ENCODE measurements around the gene GPR146.

GPR146 gene

DNA sequence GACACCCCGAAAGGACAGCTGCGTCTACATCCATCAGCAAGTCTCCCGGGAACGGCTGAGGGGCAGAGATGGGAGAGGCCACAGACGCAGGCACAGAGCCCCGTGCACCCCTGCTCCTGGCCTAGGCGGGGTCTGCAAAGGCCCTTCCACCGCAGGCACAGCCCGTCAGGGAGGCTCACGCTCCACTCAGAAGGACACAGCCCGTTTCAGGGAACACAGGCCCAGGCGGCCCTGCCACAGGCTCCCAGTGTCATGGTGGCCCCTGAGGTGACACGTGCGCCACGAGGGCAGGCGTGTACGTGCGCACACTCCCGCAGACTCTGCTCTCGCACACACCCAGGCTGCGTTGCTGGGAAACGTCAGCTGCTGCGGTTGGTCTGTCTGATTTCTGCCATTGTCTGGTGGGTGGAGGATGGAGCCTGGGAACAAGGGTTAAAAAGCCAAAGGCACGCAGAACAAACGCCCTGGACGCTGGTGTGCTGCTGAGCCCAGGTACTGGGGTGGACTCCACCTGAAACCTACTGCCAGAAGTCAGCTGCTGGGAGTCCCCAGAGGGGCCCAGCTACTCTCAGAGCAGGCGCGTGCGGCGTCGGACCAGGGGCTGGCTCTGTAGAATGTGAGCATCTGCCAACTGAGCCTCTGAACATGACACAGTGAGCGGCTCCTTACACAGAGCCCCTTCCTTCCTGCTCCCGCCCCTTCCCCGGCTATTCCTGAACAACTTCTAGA lies 56.7 kb downstream of the GPR146 start:
- DNase-seq (ENCODE audit: low read depth) = no peak
- TF ChIP-seq, protein P1, sequence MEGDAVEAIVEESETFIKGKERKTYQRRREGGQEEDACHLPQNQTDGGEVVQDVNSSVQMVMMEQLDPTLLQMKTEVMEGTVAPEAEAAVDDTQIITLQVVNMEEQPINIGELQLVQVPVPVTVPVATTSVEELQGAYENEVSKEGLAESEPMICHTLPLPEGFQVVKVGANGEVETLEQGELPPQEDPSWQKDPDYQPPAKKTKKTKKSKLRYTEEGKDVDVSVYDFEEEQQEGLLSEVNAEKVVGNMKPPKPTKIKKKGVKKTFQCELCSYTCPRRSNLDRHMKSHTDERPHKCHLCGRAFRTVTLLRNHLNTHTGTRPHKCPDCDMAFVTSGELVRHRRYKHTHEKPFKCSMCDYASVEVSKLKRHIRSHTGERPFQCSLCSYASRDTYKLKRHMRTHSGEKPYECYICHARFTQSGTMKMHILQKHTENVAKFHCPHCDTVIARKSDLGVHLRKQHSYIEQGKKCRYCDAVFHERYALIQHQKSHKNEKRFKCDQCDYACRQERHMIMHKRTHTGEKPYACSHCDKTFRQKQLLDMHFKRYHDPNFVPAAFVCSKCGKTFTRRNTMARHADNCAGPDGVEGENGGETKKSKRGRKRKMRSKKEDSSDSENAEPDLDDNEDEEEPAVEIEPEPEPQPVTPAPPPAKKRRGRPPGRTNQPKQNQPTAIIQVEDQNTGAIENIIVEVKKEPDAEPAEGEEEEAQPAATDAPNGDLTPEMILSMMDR (conservative IDR thresholded peaks at IDR 0.05; ENCODE audit: low read depth, low read length) = no peak
- H3K4me3 ChIP-seq (ENCODE audit: low read length) = no peak overlapping the region

DNA sequence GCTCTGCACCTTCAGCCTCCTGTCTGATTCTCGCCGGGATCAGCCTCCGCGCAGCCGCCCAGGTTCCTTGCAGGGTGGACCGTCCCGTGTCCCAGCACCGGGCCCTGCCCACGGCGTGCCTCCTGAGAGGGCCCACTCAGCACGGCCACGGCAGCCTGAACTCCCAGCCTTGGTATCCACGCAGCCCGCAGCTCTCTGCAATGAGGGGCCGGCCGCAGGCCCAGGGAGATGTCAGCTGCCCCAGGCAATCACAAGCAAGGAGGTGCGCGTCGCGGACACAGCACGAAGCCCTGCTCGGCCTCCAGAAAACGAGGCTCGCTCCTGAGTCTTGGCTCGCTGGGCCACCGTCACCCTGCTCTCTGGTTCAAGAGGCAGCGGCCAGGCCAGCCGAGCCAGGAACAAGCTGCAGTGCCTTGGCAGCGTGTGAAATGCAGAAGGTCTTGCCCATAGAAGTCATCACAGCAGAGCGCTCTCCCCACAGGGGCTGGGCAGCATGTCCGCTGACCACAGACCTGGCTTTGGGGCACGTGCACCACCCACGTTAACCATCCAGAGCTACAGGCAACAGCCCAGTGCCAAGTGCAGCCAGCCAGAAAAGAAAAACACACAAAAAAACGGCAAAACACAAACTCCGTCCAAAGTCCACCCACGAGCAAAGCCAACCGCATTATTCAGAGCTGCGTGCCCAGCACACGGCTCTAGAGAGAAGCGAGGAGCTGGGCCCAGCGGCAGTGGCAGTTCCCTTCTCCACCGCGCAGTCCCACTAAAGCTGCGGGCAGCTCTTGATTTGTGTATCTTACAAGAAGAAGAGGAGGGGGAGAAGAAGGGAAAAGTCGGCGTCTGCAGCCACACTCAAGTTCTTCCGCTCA lies 57.5 kb downstream of the GPR146 start:
- no peak overlapping the region for H3K4me3 ChIP-seq (ENCODE audit: low read length)
- DNase-seq (ENCODE audit: low read depth) = no peak
- TF ChIP-seq, protein P1 (conservative IDR thresholded peaks at IDR 0.05; ENCODE audit: low read depth, low read length) = no peak

DNA sequence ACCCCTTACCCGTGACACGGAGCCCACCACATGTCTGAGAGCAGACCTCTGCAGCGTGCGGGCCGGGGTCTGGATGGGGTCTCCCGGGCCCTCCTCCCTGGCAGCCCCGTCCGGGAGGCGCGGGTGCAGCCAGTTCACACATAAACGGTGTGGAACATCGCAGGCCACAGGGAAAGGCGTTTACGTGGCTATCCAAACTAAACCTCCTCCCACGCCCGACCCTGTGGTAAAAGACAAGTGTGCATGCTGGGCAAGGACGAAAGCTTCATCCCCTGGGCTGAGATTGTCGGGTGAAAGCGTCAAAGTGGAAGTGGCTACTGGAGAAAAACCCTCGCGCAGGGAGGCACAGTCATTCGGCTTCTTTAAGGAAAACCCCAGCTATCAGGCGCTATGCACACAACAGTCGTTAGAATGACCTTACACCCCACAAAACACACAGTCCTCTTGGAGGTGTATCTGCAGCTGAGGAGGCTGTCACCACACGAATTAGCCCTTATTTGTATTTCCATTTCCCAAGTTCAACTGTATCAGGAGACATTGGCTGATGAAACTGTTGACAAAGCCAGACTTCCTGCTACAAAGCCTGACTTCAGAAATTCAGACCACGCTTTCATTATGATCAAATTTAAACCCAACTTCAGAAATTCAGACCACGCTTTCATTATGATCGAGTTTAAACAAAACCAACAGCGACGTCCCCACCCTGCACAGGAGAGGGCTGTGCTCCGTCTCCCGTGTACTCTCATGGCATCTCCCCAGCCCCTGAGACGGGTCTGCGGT lies 58.9 kb downstream of the GPR146 start:
- no peak overlapping the region for H3K4me3 ChIP-seq (ENCODE audit: low read length)
- TF ChIP-seq, protein P1 (conservative IDR thresholded peaks at IDR 0.05; ENCODE audit: low read depth, low read length) = no peak
- no peak for DNase-seq (ENCODE audit: low read depth)

DNA sequence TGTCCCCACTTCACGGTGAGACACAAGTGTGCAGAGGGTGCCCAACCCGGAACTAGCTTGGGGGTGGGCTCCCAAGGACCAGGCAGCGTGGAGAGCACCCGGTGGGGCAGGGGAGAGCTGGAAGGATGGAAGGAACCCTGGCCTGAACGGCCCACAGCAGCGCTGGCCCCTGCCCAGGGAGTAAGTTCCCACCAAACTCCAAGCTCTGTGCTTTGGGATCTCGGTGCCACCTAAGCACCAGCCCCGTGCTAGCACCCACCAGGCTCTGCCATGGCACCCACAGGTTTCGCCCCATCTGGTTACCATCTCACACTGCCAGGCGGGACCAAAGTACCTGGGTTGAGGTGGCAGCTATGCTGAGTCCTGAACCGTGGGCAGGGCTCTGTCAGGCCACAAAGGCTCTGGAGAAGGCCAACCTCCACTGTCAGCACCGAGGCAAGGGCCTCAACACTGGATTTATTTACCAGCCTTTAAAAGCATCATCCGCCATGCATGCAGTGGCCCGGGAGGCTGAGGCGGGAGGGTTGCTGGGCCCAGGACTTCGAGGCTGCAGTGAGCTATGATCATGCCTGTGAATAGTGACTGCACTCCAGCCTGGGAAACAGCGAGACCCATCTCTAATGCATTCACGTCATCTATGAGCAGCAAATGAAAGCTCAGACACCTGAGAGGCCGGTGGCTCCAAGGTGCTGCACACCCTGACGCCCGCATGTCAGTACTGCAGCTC lies 59.6 kb downstream of the GPR146 start:
- H3K4me3 ChIP-seq (ENCODE audit: low read length) = no peak overlapping the region
- no peak for DNase-seq (ENCODE audit: low read depth)
- TF ChIP-seq, protein P1 (conservative IDR thresholded peaks at IDR 0.05; ENCODE audit: low read depth, low read length) = no peak

DNA sequence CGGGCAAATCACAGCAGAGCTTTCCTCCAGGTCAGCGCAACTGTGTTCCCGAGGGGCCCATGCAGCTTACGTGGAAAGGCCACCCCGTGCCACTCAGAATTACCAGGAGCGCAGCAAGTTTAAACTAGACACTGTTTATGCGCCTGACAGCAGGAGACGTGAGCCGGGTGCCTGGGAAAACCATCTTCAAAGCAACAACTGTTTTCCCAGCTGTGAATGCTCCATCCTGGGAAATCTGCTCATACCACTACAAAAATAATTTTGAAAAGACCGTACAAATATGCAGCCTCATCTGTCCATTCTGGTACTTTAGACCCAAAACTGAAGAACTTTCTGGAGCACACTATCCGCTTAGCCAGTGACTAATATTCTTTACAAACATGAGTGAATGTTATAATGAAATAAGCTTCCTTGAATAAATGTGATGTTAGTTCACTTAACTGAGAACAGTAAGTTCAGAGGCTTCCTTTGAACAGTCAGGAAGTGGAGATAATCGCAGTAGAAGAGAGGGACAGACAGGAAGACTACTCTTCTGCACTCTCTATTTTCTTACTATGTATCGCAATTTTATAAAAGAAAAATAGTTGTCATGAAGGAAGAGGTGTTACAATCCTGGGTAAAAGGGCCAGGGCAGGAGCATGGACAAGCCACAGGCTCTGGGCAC lies 60.3 kb downstream of the GPR146 start:
- no peak for DNase-seq (ENCODE audit: low read depth)
- H3K4me3 ChIP-seq (ENCODE audit: low read length) = no peak overlapping the region
- TF ChIP-seq, protein P1 (conservative IDR thresholded peaks at IDR 0.05; ENCODE audit: low read depth, low read length) = no peak

DNA sequence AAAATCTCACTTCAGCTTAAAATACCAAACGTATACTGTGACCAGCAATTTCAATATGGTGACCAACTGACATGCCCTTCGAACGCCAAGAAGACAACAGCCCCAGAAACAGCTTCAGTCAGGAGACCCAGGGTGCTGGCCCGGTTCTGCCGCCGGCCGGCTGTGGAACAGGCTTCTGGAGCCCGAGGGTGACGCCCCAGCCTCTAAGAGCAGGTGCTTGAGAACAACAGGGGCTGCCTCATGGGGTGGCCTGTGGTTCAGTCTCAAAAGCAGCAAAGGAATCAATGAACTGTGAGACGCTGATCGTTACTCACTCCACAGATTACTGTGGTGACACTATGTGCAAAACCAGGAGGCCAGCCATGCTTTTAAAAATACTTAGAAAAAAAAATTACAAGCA lies 60.8 kb downstream of the GPR146 start:
- TF ChIP-seq, protein P1 (conservative IDR thresholded peaks at IDR 0.05; ENCODE audit: low read depth, low read length) = no peak
- no peak overlapping the region for H3K4me3 ChIP-seq (ENCODE audit: low read length)
- DNase-seq (ENCODE audit: low read depth) = no peak

Measured in retinal pigment epithelial cell (primary cell).